HEK293 (cell line): ENCODE data around the gene DNMT3L.

Source experiments
- INSM2 ChIP-seq: fragments of 450-650 bp; formaldehyde crosslinking; IDR thresholded peaks from 2 replicates; pipeline ENCODE4 v1.5.1; 2016; ENCODE audit warnings: missing biosample characterization, missing genetic modification characterization
- KLF1 ChIP-seq: fragments of 450-650 bp; formaldehyde crosslinking; IDR thresholded peaks from 2 replicates; pipeline ENCODE4 v1.5.1; 2016; ENCODE audit warnings: missing biosample characterization, missing genetic modification characterization
- ZBTB1 ChIP-seq: fragments of 450-650 bp; formaldehyde crosslinking; IDR thresholded peaks from 2 replicates; pipeline ENCODE4 v1.5.1; 2016; ENCODE audit warnings: missing biosample characterization, missing genetic modification characterization
- ZBTB17 ChIP-seq: fragments of 450-650 bp; formaldehyde crosslinking; IDR thresholded peaks from 2 replicates; pipeline ENCODE4 v1.5.1; 2016; ENCODE audit warnings: missing biosample characterization, missing genetic modification characterization
- ZBTB21 ChIP-seq: fragments of 450-650 bp; formaldehyde crosslinking; IDR thresholded peaks from 2 replicates; pipeline ENCODE4 v1.5.1; 2017; ENCODE audit warnings: missing biosample characterization, missing genetic modification characterization
- ZNF23 ChIP-seq: fragments of 450-650 bp; formaldehyde crosslinking; IDR thresholded peaks from 2 replicates; pipeline ENCODE4 v1.5.1; 2016; ENCODE audit warnings: missing biosample characterization, missing genetic modification characterization, borderline replicate concordance
- ZNF544 ChIP-seq: fragments of 450-650 bp; formaldehyde crosslinking; IDR thresholded peaks from 2 replicates; pipeline ENCODE4 v1.5.0; 2017; ENCODE audit warnings: missing biosample characterization, missing genetic modification characterization
- ZNF558 ChIP-seq: fragments of 450-650 bp; formaldehyde crosslinking; IDR thresholded peaks from 2 replicates; pipeline ENCODE4 v1.5.1; 2016; ENCODE audit warnings: missing biosample characterization, missing genetic modification characterization
- ZNF600 ChIP-seq: fragments of 450-650 bp; formaldehyde crosslinking; IDR thresholded peaks from 2 replicates; pipeline ENCODE4 v1.5.1; 2016; ENCODE audit warnings: missing biosample characterization, missing genetic modification characterization
- ZNF768 ChIP-seq: fragments of 450-650 bp; formaldehyde crosslinking; IDR thresholded peaks from 2 replicates; pipeline ENCODE4 v1.5.1; 2018; ENCODE audit warnings: missing biosample characterization, mild to moderate bottlenecking, missing genetic modification characterization
- TF ChIP-seq, protein P1 (sequence below): fragments of 450-650 bp; formaldehyde crosslinking; IDR thresholded peaks from 2 replicates; pipeline ENCODE4 v1.5.1; 2016; ENCODE audit warnings: missing biosample characterization, missing genetic modification characterization

GRCh38 chr21:44294391-44295162, 32.9 kb upstream of the DNMT3L start:
- no peak for TF ChIP-seq ZNF558 (tag by site-specific recombination)
- TF ChIP-seq INSM2, result no peak
- no peak for TF ChIP-seq ZBTB17 (tag by site-specific recombination)
- TF ChIP-seq, protein P1, sequence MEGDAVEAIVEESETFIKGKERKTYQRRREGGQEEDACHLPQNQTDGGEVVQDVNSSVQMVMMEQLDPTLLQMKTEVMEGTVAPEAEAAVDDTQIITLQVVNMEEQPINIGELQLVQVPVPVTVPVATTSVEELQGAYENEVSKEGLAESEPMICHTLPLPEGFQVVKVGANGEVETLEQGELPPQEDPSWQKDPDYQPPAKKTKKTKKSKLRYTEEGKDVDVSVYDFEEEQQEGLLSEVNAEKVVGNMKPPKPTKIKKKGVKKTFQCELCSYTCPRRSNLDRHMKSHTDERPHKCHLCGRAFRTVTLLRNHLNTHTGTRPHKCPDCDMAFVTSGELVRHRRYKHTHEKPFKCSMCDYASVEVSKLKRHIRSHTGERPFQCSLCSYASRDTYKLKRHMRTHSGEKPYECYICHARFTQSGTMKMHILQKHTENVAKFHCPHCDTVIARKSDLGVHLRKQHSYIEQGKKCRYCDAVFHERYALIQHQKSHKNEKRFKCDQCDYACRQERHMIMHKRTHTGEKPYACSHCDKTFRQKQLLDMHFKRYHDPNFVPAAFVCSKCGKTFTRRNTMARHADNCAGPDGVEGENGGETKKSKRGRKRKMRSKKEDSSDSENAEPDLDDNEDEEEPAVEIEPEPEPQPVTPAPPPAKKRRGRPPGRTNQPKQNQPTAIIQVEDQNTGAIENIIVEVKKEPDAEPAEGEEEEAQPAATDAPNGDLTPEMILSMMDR, result no peak
- no peak for TF ChIP-seq ZNF23 (tag by site-specific recombination)
- TF ChIP-seq ZBTB21 (tag by site-specific recombination), result no peak
- no peak for TF ChIP-seq ZBTB1
- TF ChIP-seq ZNF544 (tag by site-specific recombination), result no peak
- no peak for TF ChIP-seq KLF1 (tag by site-specific recombination)
- TF ChIP-seq ZNF768, result no peak
- TF ChIP-seq ZNF600 (tag by site-specific recombination), result no peak
